Ramos (cell line): ENCODE data around the gene PATJ.
"Not testable (repeated sequence)": the region's sequence is repeated elsewhere in the genome, so short reads cannot be mapped to it uniquely, and the experiment has no call there.

Experiments
- in situ Hi-C: fragments of 300-500 bp; cut with MboI; formaldehyde crosslinking; loops from one replicate; pipeline ENCODE4 v1.14.3; 2022; ENCODE audit warnings: low sequenced_read_pairs; ENCODE audit not compliant: unreplicated experiment

Gene PATJ

DNA sequence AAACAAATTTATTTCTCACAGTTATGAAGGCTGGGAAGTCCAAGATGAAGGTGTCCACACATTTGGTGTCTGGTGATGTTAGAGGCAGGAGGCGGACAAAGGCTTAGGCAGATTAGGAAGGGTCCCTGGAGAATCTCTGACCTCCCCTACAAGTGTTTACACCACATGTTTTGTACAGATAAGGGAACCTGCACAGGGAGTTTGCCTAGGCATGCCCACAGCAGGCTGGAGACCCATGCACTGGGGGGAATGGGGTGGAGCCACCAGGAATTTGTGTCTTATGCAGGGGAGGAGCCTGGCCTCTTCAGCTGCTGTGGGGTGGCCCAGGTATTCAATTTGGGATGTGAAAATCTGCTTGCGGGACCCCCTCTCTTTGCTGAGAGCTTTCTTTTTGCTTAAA, 131.3 kb downstream of the PATJ start:
- in situ Hi-C loops: no loop called here

DNA sequence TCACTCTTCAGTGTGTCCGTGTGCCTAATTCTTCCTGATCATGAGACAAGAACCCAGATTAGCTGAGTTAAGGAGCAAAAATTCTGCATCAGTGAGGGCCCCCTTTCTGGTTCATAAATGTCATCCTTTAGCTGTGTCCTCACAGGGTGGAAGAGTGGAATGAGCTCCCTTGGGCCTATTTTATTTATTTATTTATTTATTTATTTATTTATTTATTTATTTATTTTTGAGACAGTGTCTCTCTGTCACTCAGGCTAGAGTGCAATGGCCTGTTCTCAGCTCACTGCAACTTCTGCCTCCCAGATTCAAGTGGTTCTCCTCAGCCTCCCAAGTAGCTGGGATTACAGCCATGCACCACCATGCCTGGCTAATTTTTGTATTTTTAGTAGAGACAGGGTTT, 131.7 kb downstream of the PATJ start:
- in situ Hi-C loops: no loop called here

GRCh38 chr1:61875198-61875597, 132.9 kb downstream of the PATJ start:
- in situ Hi-C loops: no loop called here

- in situ Hi-C loops: not testable (repeated sequence)
Measured at GRCh38 chr1:61879887-61880474, 137.7 kb downstream of the PATJ start.

- in situ Hi-C loops: no loop called here
Measured at GRCh38 chr1:61887076-61887867, 145.0 kb downstream of the PATJ start.

DNA sequence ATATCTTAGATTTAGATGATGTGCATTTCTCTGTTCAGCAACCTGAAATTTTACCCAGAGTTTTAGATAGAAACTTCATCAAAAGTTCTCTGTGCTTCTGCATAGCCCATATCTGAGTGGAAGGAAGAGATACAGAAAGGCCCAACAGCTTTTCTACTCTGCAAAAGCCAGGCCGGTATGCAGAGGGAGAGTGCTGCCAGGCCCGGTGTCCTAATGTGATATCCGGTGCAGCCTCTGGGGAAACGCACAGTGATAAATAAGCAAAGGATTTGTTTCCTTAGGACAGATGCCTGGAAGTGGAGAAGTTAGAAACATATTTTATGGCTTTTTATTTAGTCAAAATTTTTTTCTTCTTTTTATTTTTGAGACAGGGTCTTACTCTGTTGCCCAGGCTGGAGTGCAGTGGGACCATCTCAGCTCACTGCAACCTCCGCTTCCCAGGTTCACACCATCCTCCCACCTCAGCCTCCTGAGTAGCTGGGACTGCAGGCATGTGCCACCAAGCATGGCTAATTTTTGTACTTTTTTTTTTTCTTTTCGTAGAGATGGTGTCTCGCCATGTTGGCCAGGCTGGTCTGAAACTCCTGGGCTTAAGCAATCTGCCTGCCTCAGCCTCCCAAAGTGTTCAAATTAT, 145.8 kb downstream of the PATJ start:
- in situ Hi-C loops: no loop called here

DNA sequence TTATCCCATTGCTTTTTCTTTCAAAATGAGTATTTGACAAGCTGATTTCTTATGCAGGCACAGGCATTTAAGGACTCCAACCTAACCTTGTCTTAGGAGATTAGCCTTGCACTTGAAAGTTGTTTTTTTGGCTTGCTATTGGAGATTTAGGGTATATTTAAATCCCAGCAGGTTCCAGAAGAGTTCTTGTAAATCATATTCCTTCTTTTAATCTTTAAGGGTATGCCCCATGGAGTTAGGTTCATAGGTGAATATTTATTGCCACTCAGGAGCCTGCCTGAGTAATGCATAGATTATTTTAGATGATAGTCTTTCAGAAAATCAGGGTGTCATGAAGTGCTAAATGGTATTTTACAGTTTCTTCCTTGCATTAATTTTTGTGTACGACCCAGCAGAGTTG, 146.5 kb downstream of the PATJ start:
- in situ Hi-C loops: no loop called here

DNA sequence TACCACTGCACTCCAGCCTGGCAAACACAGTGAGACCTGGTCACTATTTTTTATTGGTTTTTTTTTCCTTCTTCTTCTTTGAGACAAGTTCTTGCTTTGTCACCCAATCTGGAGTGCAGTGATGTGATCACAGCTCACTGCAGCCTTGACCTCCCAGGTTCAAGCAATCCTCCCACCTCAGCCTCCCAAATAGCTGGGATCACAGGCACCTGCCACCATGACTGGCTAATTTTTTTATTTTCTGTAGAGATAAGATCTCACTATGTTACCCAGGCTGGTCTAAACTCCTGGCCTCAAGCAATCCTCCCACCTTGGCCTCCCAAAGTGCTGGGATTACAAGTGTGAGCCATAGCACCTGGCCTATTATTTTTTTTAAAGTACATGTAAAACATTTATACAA, 148.2 kb downstream of the PATJ start:
- in situ Hi-C loops: not testable (repeated sequence)

GRCh38 chr1:61892977-61893376, 150.7 kb downstream of the PATJ start:
- in situ Hi-C loops: no loop called here

GRCh38 chr1:61894296-61894695, 152.0 kb downstream of the PATJ start:
- in situ Hi-C loops: not testable (repeated sequence)

GRCh38 chr1:61895175-61895574, 152.9 kb downstream of the PATJ start:
- in situ Hi-C loops: no loop called here

DNA sequence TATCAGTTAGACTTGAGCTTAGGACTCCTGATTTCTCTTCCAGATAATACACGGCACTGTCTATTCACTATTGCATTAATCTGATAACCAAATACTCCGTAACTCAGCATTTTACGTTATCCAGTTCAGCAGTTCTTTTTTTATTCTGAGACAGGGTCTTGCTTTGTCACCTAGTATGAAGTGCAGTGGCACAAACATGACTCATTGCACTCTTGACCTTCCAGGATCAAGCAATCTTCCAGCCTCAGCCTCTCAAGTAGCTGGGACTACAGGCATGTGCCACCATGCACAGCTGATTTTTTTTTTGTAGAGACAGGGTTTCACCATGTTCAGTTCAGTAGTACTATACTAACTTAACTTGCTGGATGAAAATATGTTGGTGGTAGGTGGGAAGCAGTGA, 156.4 kb downstream of the PATJ start:
- in situ Hi-C loops: no loop called here

GRCh38 chr1:61904354-61904753, 162.1 kb downstream of the PATJ start:
- in situ Hi-C loops: no loop called here

GRCh38 chr1:61907102-61907501, 164.8 kb downstream of the PATJ start:
- in situ Hi-C loops: no loop called here

DNA sequence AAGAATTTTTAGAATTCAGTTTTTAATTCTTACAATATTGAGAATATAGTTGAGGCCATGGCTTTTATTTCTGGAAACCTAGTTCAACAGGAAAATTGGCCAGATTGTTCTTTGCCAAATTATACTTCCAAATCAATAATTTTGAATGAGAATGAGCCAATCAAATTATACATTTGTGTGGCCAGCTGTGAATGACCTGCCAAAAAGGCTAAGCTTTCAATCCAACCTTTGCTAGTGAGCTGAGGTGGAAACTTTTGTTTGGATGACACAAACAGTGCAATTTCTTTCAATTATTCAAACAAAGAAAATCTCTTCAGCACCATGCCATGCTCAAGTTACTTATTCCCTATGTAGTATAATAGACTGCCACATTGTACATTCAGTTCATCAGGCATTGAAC, 167.8 kb downstream of the PATJ start:
- in situ Hi-C loops: no loop called here

- in situ Hi-C loops: no loop called here
Measured at GRCh38 chr1:61914823-61915482, 172.7 kb downstream of the PATJ start.

GRCh38 chr1:61921435-61921834, 179.2 kb downstream of the PATJ start:
- in situ Hi-C loops: no loop called here

DNA sequence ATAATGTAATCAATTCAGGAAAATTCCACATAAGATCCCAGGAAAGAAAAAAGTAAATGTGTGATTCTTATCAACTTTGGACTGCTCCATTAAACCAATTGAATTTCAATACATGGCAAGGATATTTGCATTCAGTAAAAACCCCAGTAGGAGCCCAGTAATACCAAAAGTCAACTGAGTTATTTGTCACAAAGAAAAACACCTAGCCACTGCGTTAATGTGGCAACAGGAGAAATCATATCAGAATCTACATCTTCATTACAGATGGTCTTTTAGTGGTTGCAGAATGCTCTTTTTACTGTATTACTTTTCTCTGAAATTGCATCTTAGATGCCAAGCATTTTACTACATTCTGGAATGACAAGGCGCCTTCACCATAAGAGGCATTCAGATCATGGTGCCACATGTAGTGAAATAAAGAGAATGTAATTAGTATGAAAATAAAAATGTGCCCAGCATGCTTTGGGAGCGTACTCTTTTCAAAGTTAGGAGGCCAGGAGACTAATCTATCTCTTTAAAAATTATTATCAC, 180.7 kb downstream of the PATJ start:
- in situ Hi-C loops: no loop called here

DNA sequence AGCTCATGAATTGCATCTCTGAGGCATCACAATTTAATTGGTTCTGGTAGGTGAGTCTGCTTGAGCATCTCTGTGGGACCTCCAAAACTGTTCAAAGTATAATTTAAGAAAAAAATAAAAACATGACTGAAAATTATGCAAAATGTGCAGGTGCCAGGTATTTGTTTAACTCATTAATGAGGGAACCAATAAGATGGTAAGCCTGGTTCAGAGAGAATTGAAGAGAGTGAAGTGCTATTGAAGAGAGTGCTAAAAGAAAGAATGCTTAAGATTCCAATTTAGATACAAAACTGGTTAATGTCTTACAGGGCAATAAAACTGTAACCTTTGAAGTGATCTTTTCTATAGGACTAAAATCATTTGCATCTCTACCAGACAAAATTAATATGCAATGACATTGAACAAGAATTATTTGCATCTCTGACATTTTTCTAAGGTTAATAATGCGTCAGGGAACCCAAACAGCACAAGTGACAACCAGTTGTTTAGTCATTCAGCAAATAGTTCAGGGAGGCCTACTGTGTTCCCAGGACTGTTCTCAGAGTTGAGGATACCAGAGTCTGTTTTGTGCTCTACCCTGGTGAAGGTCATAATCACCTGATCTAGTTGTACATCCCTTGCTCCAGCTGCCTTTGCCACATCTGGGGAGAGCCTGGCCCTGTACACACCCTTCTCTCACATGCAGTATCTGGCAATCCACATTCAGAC, 183.5 kb downstream of the PATJ start:
- in situ Hi-C loops: no loop called here

- in situ Hi-C loops: no loop called here
Measured at GRCh38 chr1:61926597-61926996, 184.3 kb downstream of the PATJ start.
